Karpas-422 (cell line): ENCODE data around the gene MAF. TPM values are rescaled to one million over a fixed set of nuclear protein-coding genes. Genes with fewer than 3 reads are reported as not detected.

Source experiments
- DNase-seq: peaks from one replicate; pipeline ENCODE4 v3.0.0-alpha.2; 2015
- H2AFZ ChIP-seq: fragments of 200-600 bp; sonication (generic); 2 replicates; pipeline ENCODE4 v1.6.1; 2014; ENCODE audit warnings: antibody characterized with exemption, low read length, mixed read lengths
- H3K27ac ChIP-seq: fragments of 200-600 bp; sonication (generic); 2 replicates; pipeline ENCODE4 v1.5.1; 2014; ENCODE audit warnings: mild to moderate bottlenecking, low read length, moderate library complexity
- H3K27me3 ChIP-seq: fragments of 200-600 bp; sonication (generic); 2 replicates; pipeline ENCODE4 v1.6.1; 2014; ENCODE audit warnings: low read length, mixed read lengths
- H3K36me3 ChIP-seq: fragments of 200-600 bp; sonication (generic); 2 replicates; pipeline ENCODE4 v1.6.1; 2014; ENCODE audit warnings: low read length, mixed read lengths; ENCODE audit not compliant: insufficient read depth
- H3K4me1 ChIP-seq: fragments of 200-600 bp; sonication (generic); 2 replicates; pipeline ENCODE4 v1.6.1; 2014; ENCODE audit warnings: mild to moderate bottlenecking, low read length, mixed read lengths
- H3K4me2 ChIP-seq: fragments of 200-600 bp; sonication (generic); 2 replicates; pipeline ENCODE4 v1.6.1; 2014; ENCODE audit warnings: low read length, low read depth, mild to moderate bottlenecking; ENCODE audit not compliant: poor library complexity, severe bottlenecking
- H3K4me3 ChIP-seq: fragments of 200-600 bp; sonication (generic); 2 replicates; pipeline ENCODE4 v1.5.1; 2014; ENCODE audit warnings: mild to moderate bottlenecking, antibody characterized with exemption, low read length, mixed read lengths
- H3K79me2 ChIP-seq: fragments of 200-600 bp; sonication (generic); 2 replicates; pipeline ENCODE4 v1.6.1; 2014; ENCODE audit warnings: mild to moderate bottlenecking, low read length, mixed read lengths
- H3K9ac ChIP-seq: fragments of 200-600 bp; sonication (generic); 2 replicates; pipeline ENCODE4 v1.6.0; 2014; ENCODE audit warnings: low read length
- H3K9me2 ChIP-seq: fragments of 200-600 bp; sonication (generic), shearing (Covaris generic); replicated peaks from 2 replicates; pipeline ENCODE4 v1.6.0; 2014; ENCODE audit warnings: mild to moderate bottlenecking, low read length, moderate library complexity; ENCODE audit not compliant: insufficient read depth
- H3K9me3 ChIP-seq: fragments of 300-700, 200-600 bp; sonication (generic); 2 replicates; pipeline ENCODE4 v1.6.1; 2014; ENCODE audit warnings: low read length, mixed read lengths
- H4K20me1 ChIP-seq: fragments of 200-600 bp; sonication (generic); 2 replicates; pipeline ENCODE4 v1.6.1; 2014; ENCODE audit warnings: mild to moderate bottlenecking, antibody characterized with exemption, low read length, low read depth; ENCODE audit not compliant: insufficient read depth
- total RNA-seq: library from RNA; depleted of rRNA; stranded (reverse); fragments of >200 nt; shearing (Covaris generic); gene quantifications from 2 replicates; pipeline ENCODE4 v1.2.3, GENCODE V29; 2014; ENCODE audit warnings: low replicate concordance

Gene MAF
- total RNA-seq, 1 experiment from 2014 or later = not detected

DNA sequence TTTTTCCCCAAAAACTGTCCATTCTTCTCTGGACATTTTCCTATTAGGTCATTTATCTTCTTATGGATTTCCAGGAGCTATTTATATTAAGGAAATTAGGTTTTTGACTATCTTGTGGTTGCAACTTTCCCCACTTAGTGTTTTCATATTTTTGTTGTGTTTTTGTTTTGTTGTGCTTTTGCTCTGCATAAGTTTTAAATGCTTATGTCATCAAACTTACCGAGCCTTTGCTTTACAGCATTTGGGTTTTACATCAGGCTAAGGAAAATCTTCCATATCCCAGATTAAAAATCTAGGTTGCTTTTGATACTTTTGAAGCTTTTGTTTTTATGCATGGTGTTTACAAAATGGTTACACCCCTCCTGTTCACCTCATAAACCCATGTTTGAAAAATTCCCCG, 27.5 kb downstream of the MAF start:
- 0 out of 2 replicates have a peak, but pooled peaks cover 3% of the 10 kb centered on the region for H4K20me1 ChIP-seq

DNA sequence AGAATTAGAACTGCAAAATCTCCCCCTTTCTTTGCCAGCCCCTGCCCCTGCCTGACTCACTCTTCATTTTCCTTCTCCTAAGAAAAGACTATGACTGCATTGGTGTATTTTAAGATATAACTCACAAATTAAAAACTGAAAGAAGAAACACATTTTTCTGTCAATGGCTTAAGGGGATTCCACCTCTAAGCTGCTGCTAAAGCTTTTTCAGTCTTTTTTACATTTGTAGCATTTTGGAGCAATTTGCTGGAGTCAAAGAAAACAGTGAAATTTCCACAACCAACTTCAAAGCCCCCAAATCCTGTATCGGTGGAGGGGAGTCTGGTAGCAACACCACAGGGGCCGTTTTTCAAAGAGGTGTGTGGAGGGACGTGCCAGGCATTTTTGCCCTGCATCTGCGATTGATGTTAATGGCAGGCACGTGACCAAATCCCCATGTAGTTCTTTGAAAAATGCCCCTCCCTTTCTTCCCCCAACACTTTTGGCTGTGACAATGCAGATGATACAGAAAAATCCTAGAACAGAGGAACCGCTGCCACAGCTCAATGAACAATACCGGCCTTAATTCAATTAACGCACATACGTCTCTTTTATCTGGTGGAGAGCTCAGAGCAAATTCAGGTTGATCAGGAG, 28.5 kb downstream of the MAF start:
- Histone ChIP-seq H3K79me2 (no peaks in the 10 kb centered on the region), H2AFZ (no peak overlapping the region)
- no peak for DNase-seq

More for the DNA sequence above, 27.5 kb downstream of the MAF start:
- Histone ChIP-seq H3K4me2 (no peak overlapping the region), H3K4me3 (no peak overlapping the region), H3K27me3 (no peaks in the 10 kb centered on the region), H3K27ac (no peak overlapping the region), H3K9ac (no peak overlapping the region), H3K9me2 (no peaks in the 10 kb centered on the region), H3K9me3 (no peaks in the 10 kb centered on the region), H3K36me3 (no peaks in the 10 kb centered on the region), H3K79me2 (no peaks in the 10 kb centered on the region), H2AFZ (no peak overlapping the region), H3K4me1 (no peaks in the 10 kb centered on the region)
- DNase-seq = no peak

DNA sequence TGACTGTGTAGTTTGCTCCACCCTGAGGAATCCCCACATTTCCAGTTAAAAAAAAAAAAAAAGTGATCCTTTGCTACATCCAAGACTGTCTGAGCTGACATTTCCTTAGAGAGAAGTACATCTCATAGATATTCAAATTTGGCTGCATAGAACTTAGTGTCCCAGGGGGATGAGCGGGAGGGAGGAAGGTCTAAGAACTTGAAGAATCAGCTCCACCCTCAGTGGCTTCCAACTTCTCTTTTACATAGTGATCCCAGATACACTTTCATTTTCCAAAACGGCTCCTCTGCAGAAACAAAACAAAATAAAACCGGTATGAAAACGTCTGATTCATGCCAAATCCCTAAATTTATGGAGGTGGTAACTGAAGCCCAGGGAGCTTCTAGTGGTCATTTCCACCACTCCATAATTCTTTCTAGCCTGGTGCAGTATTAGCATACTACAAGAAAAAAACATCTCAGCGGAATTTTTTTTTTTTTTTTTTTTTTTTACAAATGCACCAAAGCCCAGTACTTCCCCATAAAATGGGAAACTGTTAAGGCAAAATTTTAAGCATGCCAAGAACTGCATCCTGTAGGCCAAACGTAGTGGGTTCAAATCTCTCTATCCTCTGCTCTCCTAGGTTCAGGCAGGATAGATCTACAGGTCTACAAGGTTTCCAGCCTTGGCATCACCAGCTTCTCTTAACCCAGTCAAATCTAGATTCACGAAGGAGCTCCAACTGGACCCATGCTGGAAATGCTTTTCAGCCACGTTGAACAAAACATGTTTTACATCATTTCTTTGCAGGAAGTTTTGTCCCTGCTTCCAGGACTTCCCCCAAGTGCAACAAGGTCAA, 29.3 kb downstream of the MAF start:
- H3K27me3 ChIP-seq = no peaks in the 10 kb centered on the region

More for the DNA sequence above, 28.5 kb downstream of the MAF start:
- Histone ChIP-seq H3K4me2 (no peak overlapping the region), H3K27me3 (no peaks in the 10 kb centered on the region), H3K9me3 (no peaks in the 10 kb centered on the region), H3K9ac (no peak overlapping the region), H4K20me1 (0 out of 2 replicates have a peak, but pooled peaks cover 3% of the 10 kb centered on the region), H3K4me3 (no peak overlapping the region), H3K4me1 (no peaks in the 10 kb centered on the region), H3K27ac (no peak overlapping the region), H3K9me2 (no peaks in the 10 kb centered on the region), H3K36me3 (no peaks in the 10 kb centered on the region)

DNA sequence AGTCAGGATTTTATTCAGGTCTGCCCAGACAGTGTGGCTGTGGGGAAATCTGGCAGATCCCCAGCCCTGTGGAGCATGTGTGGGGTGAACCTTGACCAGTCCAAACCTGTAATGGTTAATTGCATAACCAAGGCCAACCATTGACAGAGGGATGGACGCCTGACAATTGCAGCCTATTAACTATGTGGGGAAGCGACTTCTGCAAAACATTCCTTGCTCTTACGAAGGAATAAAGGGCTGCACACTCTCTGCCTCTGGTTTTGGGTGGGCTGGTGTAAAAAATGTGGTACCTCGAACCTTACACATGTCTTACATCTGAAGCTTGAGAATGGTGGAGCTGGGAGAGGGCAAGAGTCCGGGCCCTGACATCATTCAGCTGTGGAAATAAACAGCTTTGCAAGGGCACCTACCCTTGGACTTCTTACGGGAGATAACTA, 35.8 kb downstream of the MAF start:
- Histone ChIP-seq H3K4me1 (no peaks in the 10 kb centered on the region), H2AFZ (no peak overlapping the region), H3K79me2 (no peaks in the 10 kb centered on the region), H3K36me3 (no peaks in the 10 kb centered on the region), H3K4me2 (no peak overlapping the region), H3K9ac (no peak overlapping the region), H3K27me3 (no peaks in the 10 kb centered on the region), H3K4me3 (no peak overlapping the region), H4K20me1 (no peaks in the 10 kb centered on the region), H3K9me3 (no peaks in the 10 kb centered on the region), H3K9me2 (no peaks in the 10 kb centered on the region), H3K27ac (no peak overlapping the region)
- no peak for DNase-seq

More for the DNA sequence above, 29.3 kb downstream of the MAF start:
- peak; percentile 45 for DNase-seq
- H3K9me2 ChIP-seq = no peaks in the 10 kb centered on the region
- no peak overlapping the region for H2AFZ ChIP-seq
- 0 out of 2 replicates have a peak, but pooled peaks cover 3% of the 10 kb centered on the region for H4K20me1 ChIP-seq
- H3K9ac ChIP-seq = no peak overlapping the region
- no peak overlapping the region for H3K27ac ChIP-seq
- H3K9me3 ChIP-seq = no peaks in the 10 kb centered on the region
- no peaks in the 10 kb centered on the region for H3K36me3 ChIP-seq
- H3K4me3 ChIP-seq = no peak overlapping the region
- H3K4me2 ChIP-seq = no peak overlapping the region
- no peaks in the 10 kb centered on the region for H3K79me2 ChIP-seq
- H3K4me1 ChIP-seq = no peaks in the 10 kb centered on the region

DNA sequence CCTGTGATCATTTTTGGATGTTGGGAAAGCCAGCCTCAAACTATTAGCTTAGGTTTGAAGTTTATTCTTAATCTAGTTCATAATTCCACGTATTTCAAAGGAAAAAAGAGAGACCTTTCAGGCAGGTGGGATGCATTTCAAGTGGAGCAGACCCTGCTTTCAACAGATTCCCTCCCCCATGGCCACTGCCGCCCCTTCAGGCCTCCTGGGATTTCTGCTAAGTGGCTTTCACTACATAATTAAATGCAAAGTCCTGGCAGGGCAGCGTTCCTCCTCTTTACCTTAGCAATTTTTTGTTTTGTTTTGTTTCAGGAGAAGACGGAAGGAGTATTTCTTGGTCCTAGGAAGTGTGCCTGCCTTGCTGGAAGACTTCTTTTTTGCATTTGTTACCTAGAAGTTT, 36.6 kb downstream of the MAF start:
- Histone ChIP-seq H3K4me1 (no peaks in the 10 kb centered on the region), H3K27me3 (no peaks in the 10 kb centered on the region), H4K20me1 (no peaks in the 10 kb centered on the region), H3K9ac (no peak overlapping the region), H3K4me3 (no peak overlapping the region), H3K36me3 (no peaks in the 10 kb centered on the region), H3K9me3 (no peaks in the 10 kb centered on the region), H2AFZ (no peak overlapping the region), H3K79me2 (no peaks in the 10 kb centered on the region), H3K9me2 (no peaks in the 10 kb centered on the region), H3K4me2 (no peak overlapping the region), H3K27ac (no peak overlapping the region)
- no peak for DNase-seq

DNA sequence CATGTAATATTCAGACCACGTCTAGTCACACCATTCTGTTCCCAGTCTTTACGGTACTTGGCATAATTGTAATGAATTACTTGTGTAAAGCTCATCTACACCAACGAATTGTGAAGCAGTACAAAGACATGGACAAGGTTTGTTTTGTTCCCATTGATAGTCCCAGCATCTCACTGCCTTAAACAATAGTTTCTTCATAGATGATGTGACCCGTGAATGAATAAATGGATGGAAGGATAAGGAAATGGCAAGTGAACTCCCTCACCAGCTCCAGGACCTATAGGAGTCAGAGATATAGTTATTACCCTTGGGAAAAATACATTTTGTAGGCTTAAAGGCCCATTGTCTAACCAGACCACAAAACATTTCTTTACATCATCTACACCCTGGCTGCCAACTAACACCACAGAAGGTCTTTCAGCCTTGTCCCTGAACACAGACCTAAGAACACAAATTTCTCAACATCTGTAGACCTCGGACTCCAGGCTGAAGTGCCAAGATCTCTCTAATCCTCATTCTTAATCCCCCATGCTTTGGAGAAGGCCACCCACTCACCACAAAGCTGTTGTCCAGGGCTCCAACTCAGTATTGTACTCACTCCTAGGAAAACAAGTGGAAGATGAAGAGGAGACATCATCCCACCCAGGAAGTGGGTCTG, 38.2 kb downstream of the MAF start:
- no peaks in the 10 kb centered on the region for H4K20me1 ChIP-seq

DNA sequence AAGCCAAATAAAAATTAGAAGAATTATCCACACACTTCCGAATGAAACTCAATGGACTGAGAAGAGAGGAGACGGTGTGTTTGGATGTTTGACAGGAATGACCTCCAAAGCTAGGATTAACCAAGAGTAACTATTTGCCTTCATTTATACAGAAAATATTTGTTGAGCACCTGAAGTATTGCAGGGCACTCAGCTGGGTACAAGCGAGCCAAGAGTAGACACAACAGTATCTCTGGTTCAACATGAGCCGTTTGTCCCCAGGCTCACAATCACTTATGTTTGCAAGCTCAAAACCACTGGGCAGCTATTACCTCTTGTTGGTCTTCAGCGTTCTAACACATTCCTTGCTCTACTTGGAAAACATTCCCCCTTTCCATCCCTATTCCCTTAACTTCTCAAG, 38.8 kb downstream of the MAF start:
- Histone ChIP-seq H3K9me3 (no peaks in the 10 kb centered on the region), H3K27ac (no peak overlapping the region), H3K27me3 (no peaks in the 10 kb centered on the region), H2AFZ (no peak overlapping the region), H3K4me3 (no peak overlapping the region), H3K4me2 (no peak overlapping the region), H3K4me1 (no peaks in the 10 kb centered on the region), H4K20me1 (no peaks in the 10 kb centered on the region), H3K36me3 (no peaks in the 10 kb centered on the region), H3K79me2 (no peaks in the 10 kb centered on the region), H3K9ac (no peak overlapping the region), H3K9me2 (no peaks in the 10 kb centered on the region)
- no peak for DNase-seq

More for the DNA sequence above, 38.2 kb downstream of the MAF start:
- Histone ChIP-seq H3K27ac (no peak overlapping the region), H3K4me2 (no peak overlapping the region), H3K36me3 (no peaks in the 10 kb centered on the region), H3K9ac (no peak overlapping the region), H3K4me1 (no peaks in the 10 kb centered on the region), H3K9me3 (no peaks in the 10 kb centered on the region), H3K79me2 (no peaks in the 10 kb centered on the region), H3K4me3 (no peak overlapping the region), H2AFZ (no peak overlapping the region), H3K27me3 (no peaks in the 10 kb centered on the region), H3K9me2 (no peaks in the 10 kb centered on the region)
- DNase-seq = no peak

DNA sequence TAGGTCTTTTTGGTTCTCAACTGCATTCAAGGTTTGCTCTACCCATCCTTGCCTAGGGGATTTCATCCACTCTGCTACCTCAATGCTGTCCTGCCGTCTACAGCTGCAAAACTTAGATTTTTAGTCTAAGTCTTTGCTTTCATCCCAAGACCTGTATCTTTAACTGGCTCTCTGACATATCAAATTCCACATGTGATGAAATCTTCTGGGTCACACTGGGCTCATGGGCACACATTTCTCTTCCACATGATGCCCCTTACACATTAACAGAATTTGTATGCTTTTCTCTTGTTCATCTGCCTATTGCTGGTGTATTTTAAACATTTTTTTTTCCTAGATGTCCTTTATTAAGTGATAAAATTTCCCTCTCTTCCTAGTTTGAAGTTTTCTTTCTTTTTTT, 39.6 kb downstream of the MAF start:
- H3K79me2 ChIP-seq = no peaks in the 10 kb centered on the region
- DNase-seq = no peak

More for the DNA sequence above, 39.6 kb downstream of the MAF start:
- no peaks in the 10 kb centered on the region for H4K20me1 ChIP-seq
- H3K27ac ChIP-seq = no peak overlapping the region
- no peak overlapping the region for H3K4me2 ChIP-seq
- no peak overlapping the region for H3K4me3 ChIP-seq
- no peak overlapping the region for H3K9ac ChIP-seq
- no peaks in the 10 kb centered on the region for H3K36me3 ChIP-seq
- no peaks in the 10 kb centered on the region for H3K27me3 ChIP-seq
- no peak overlapping the region for H2AFZ ChIP-seq
- 0 out of 2 replicates have a peak, but pooled peaks cover 3% of the 10 kb centered on the region for H3K9me3 ChIP-seq
- H3K4me1 ChIP-seq = no peaks in the 10 kb centered on the region
- no peaks in the 10 kb centered on the region for H3K9me2 ChIP-seq
